HG02981 (cell line): Measurements from ENCODE around the gene COMMD6.

Experiments used
- ATAC-seq: cut with Tn5 transposase; IDR thresholded peaks from one replicate; pipeline ENCODE4 v1.9.1; 2021; ENCODE audit warnings: mild to moderate bottlenecking, moderate library complexity; ENCODE audit not compliant: unreplicated experiment

COMMD6 gene

GRCh38 chr13:75530549-75530961 is 7.1 kb downstream of the COMMD6 start:
- no peak for ATAC-seq

GRCh38 chr13:75521956-75522355 is 15.7 kb downstream of the COMMD6 start:
- ATAC-seq = no peak

GRCh38 chr13:75518439-75519088 is 19.1 kb downstream of the COMMD6 start:
- no peak for ATAC-seq

- no peak for ATAC-seq
These were observed 23.3 kb downstream of the COMMD6 start for GRCh38 chr13:75514080-75514995.

- no peak for ATAC-seq
These were observed 24.4 kb downstream of the COMMD6 start for GRCh38 chr13:75513271-75513670.

- ATAC-seq = peak; percentile 92
These were observed 25.4 kb downstream of the COMMD6 start for GRCh38 chr13:75512253-75512652.

- no peak for ATAC-seq
These were observed 26.5 kb downstream of the COMMD6 start for GRCh38 chr13:75511051-75511625.

- ATAC-seq = no peak
These were observed 29.6 kb downstream of the COMMD6 start for GRCh38 chr13:75508002-75508548.

GRCh38 chr13:75507027-75508001 is 30.3 kb downstream of the COMMD6 start:
- ATAC-seq = no peak

GRCh38 chr13:75506018-75506417 is 31.6 kb downstream of the COMMD6 start:
- no peak for ATAC-seq

GRCh38 chr13:75505327-75505726 is 32.3 kb downstream of the COMMD6 start:
- ATAC-seq = no peak

GRCh38 chr13:75495938-75496337 is 41.7 kb downstream of the COMMD6 start:
- ATAC-seq = no peak

- ATAC-seq = no peak
These were observed 43.1 kb downstream of the COMMD6 start for GRCh38 chr13:75494491-75494890.

GRCh38 chr13:75493156-75493555 is 44.5 kb downstream of the COMMD6 start:
- ATAC-seq = no peak

GRCh38 chr13:75492389-75492788 is 45.3 kb downstream of the COMMD6 start:
- no peak for ATAC-seq

- ATAC-seq = no peak
These were observed 46.3 kb downstream of the COMMD6 start for GRCh38 chr13:75491376-75491775.

GRCh38 chr13:75489502-75490263 is 48.0 kb downstream of the COMMD6 start:
- ATAC-seq = peak; percentile 89

- ATAC-seq = no peak
These were observed 51.2 kb downstream of the COMMD6 start for GRCh38 chr13:75486146-75487062.
